Colonic mucosa (tissue), 4 donors: Measurements from ENCODE around the gene DISC1. TPM values are rescaled to one million over a fixed set of nuclear protein-coding genes. Genes with fewer than 3 reads are reported as not detected.

Experiments used
- DNase-seq: peaks from one replicate; pipeline ENCODE4 v3.0.0-alpha.2; 2020
- H3K27ac ChIP-seq: fragments of 200-600 bp; one replicate; pipeline ENCODE4 v1.8.0; 2021
- H3K27me3 ChIP-seq: fragments of 200-600 bp; one replicate; pipeline ENCODE4 v1.8.0; 2021
- H3K36me3 ChIP-seq: fragments of 200-600 bp; one replicate; pipeline ENCODE4 v1.8.0; 2021
- H3K4me1 ChIP-seq: fragments of 200-600 bp; one replicate; pipeline ENCODE4 v1.8.0; 2021; ENCODE audit warnings: mild to moderate bottlenecking
- H3K4me3 ChIP-seq: fragments of 200-600 bp; one replicate; pipeline ENCODE4 v1.8.0; 2021
- H3K9ac ChIP-seq, 2 donors: one replicate each; pipeline ENCODE4 v1.7.0; 2013; ENCODE audit warnings: control low read depth in 2 of 2, low read depth in 2 of 2, low read length in 2 of 2
- H3K9me3 ChIP-seq: fragments of 200-600 bp; one replicate; pipeline ENCODE4 v1.8.0; 2021
- intact Hi-C: fragments of 100-400 bp; cut with DNase I; formaldehyde crosslinking; loops from one replicate; pipeline ENCODE4 v1.14.1; 2022
- total RNA-seq, 2 donors: library from RNA; stranded (reverse); fragmentation: NEBNext Ultra II Directional in 1 of 2; extraction: Animal tissue kit (Norgen Biotek cat#: 25700) in 1 of 2; gene quantifications; one replicate each; pipeline ENCODE4 v1.2.1, GENCODE V29; 2021
- TF ChIP-seq, protein P1 (sequence below): fragments of 200-600 bp; IDR thresholded peaks from one replicate; pipeline ENCODE4 v1.8.0; 2022; ENCODE audit warnings: antibody characterized with exemption, mild to moderate bottlenecking
- donor health status: healthy.
- donor health status: DM: no; HTN: no; CAD: no.
- donor health status: DM: no; HTN: no; CAD: no.

DISC1 gene
- total RNA-seq, 2 donors from 2014 or later, result 3.4 to 5.3 TPM

DNA sequence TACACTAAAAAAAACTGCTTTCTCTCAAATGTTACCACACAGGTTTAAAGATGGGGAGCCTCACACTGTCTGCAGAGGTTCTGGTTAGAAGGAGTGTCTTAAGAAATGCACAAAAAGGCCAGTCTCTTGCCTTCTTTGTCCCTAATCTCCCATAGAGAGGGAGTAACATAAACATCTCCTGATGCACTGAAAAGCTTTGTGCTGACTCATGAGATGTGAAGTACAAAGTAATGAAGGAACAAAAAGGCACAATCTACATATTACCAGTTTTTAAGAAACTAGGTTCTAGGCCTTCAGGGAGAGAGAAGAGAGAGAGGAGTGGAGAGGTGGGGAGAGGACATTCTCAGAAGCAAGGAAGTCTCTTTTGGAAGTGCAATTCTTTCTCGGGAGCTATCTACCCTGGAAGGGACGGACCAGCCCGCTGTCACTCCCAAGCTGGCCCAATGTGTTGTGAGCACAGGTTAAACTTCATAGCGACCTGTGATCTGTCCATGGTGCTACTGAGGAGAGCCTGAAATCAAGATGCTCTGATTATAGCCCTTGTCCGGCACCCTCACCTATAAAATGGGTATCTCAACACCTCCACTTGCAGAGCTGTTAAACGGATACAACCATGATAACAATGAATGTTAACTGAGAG lies 458.1 kb downstream of the DISC1 start:
- TF ChIP-seq, protein P1, sequence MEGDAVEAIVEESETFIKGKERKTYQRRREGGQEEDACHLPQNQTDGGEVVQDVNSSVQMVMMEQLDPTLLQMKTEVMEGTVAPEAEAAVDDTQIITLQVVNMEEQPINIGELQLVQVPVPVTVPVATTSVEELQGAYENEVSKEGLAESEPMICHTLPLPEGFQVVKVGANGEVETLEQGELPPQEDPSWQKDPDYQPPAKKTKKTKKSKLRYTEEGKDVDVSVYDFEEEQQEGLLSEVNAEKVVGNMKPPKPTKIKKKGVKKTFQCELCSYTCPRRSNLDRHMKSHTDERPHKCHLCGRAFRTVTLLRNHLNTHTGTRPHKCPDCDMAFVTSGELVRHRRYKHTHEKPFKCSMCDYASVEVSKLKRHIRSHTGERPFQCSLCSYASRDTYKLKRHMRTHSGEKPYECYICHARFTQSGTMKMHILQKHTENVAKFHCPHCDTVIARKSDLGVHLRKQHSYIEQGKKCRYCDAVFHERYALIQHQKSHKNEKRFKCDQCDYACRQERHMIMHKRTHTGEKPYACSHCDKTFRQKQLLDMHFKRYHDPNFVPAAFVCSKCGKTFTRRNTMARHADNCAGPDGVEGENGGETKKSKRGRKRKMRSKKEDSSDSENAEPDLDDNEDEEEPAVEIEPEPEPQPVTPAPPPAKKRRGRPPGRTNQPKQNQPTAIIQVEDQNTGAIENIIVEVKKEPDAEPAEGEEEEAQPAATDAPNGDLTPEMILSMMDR, result no peak
- Histone ChIP-seq H3K36me3 (no peaks in the 10 kb centered on the region), H3K4me3 (no peak overlapping the region), H3K4me1 (no peaks in the 10 kb centered on the region), H3K27ac (no peak overlapping the region), H3K27me3 (no peaks in the 10 kb centered on the region), H3K9ac (no peak overlapping the region), H3K9me3 (no peaks in the 10 kb centered on the region)
- intact Hi-C loops, result no loop called here
- DNase-seq, result no peak

DNA sequence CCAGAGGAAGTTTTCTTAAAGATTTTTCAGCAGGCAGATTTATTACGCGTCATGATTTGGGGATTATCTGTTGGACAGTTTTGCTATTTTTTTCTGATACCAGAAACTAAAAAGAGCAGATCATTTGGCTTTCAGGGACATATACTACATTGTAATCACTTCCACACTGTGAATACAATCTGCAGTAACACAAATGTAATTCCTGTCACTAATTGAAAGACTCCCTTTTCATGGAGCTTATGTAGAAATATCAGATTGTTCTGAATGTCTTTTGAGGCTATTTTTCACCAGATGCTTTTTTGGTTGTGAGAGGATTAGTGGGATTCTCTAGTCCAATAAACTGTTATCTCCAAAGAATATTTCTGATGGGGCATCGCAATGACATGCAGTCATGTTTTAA lies 464.2 kb downstream of the DISC1 start:
- DNase-seq, result no peak
- no peaks in the 10 kb centered on the region for H3K9me3 ChIP-seq
- H3K27me3 ChIP-seq, result no peaks in the 10 kb centered on the region
- no peak overlapping the region for H3K4me3 ChIP-seq
- H3K4me1 ChIP-seq, result no peaks in the 10 kb centered on the region
- no peak overlapping the region for H3K9ac ChIP-seq
- no peak overlapping the region for H3K27ac ChIP-seq
- H3K36me3 ChIP-seq, result no peaks in the 10 kb centered on the region
- intact Hi-C loops, result no loop called here
- TF ChIP-seq, protein P1, result no peak

Other genes with a start within 250 kb of the DISC1 start
- gene EGLN1, start 204.5 kb upstream of the DISC1 start, total RNA-seq, result 10 to 100 TPM; 36.6 to 79.1 TPM
- 10 to 100 TPM; 22.6 to 37.3 TPM for gene TSNAX, start 98.1 kb upstream of the DISC1 start, total RNA-seq